Activated CD8-positive, alpha-beta T cell treated with anti-CD3 and anti-CD28 coated beads for 36 hours (primary cell): ENCODE results near the gene FOXP1. TPM values are rescaled to one million over a fixed set of nuclear protein-coding genes. Genes with fewer than 3 reads are reported as not detected.
A peak's percentile ranks its signal among the peaks of the same experiment; 100 is the strongest.
"Not testable (repeated sequence)": the region's sequence is repeated elsewhere in the genome, so short reads cannot be mapped to it uniquely, and the experiment has no call there.

Experiments
- ATAC-seq: fragments of 200-7000 bp; cut with Tn5 transposase; one replicate; pipeline ENCODE4 v1.10.0; 2021; ENCODE audit warnings: mild to moderate bottlenecking, moderate library complexity
- CTCF ChIA-PET: fragments of 350-600 bp; sonication (Branson Sonifier 250); formaldehyde crosslinking; loops from one replicate; lab custom pipeline; 2021; ENCODE audit warnings: antibody characterized with exemption; lab: Charles Lee
- POLR2A ChIA-PET: fragments of 350-600 bp; sonication (Branson Sonifier 250); formaldehyde crosslinking; loops from one replicate; lab custom pipeline; 2021; ENCODE audit warnings: antibody characterized with exemption; lab: Charles Lee
- DNase-seq: peaks from one replicate; pipeline ENCODE4 v3.0.0-alpha.2; 2020
- H3K27ac Mint-ChIP-seq: one replicate; pipeline ENCODE4 v1.8.0; 2021; ENCODE audit warnings: mild to moderate bottlenecking, mixed read lengths
- H3K27me3 Mint-ChIP-seq: one replicate; pipeline ENCODE4 v1.8.0; 2021; ENCODE audit warnings: mixed read lengths
- H3K36me3 Mint-ChIP-seq: one replicate; pipeline ENCODE4 v1.8.0; 2021; ENCODE audit warnings: low read depth, mixed read lengths
- H3K4me1 Mint-ChIP-seq: one replicate; pipeline ENCODE4 v1.8.0; 2021; ENCODE audit warnings: low read depth, mixed read lengths
- H3K4me3 Mint-ChIP-seq: one replicate; pipeline ENCODE4 v1.8.0; 2021; ENCODE audit warnings: mild to moderate bottlenecking, moderate library complexity, mixed read lengths
- H3K9me3 Mint-ChIP-seq: one replicate; pipeline ENCODE4 v1.8.0; 2021; ENCODE audit warnings: mixed read lengths
- CTCF ChIP-seq: fragments of 200-600 bp; IDR thresholded peaks from one replicate; pipeline ENCODE4 v1.8.0; 2022; ENCODE audit warnings: antibody characterized with exemption, mild to moderate bottlenecking
- intact Hi-C: fragments of 100-400 bp; cut with micrococcal nuclease; formaldehyde crosslinking; loops from one replicate; pipeline ENCODE4 v1.10.0; 2022
- total RNA-seq, 2 experiments: library from RNA; stranded (reverse); gene quantifications; one replicate each; pipeline ENCODE4 v1.2.3, GENCODE V29; 2021

Gene FOXP1
- total RNA-seq, 2 experiments from 2014 or later, result 145 to 153 TPM

GRCh38 chr3:71025516-71025915 lies 558.0 kb downstream of the FOXP1 start:
- TF ChIP-seq CTCF, result no peak
- Mint-ChIP-seq H3K9me3 (no peaks in the 10 kb centered on the region), H3K4me3 (no peak overlapping the region), H3K36me3 (peaks cover 72% of the 10 kb centered on the region), H3K27me3 (no peaks in the 10 kb centered on the region), H3K27ac (peak overlapping the region; percentile 70), H3K4me1 (peaks cover 71% of the 10 kb centered on the region)
- no peak for DNase-seq
- ChIA-PET CTCF (no interaction called here), POLR2A (no interaction called here)
- peak; percentile 53 for ATAC-seq
- intact Hi-C loops, result no loop called here

DNA sequence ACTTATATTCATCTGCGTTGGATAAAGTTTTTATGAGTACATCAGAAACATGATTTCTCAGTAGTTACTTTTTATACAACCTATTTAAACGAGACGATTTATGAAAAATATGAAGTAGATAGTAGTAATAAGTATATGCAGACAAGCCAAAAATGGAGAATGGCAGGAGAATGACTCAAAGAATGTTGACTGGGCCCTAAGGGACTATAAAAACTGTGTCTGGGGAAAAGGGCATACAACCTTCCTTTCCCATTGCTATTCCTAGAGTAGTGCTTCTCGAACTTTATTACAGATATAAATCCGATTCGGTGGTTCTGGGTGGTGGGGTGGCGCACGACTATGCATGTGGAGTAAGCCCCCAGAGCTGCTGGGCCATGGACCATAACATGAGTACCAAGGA lies 558.5 kb downstream of the FOXP1 start:
- no peaks in the 10 kb centered on the region for H3K9me3 Mint-ChIP-seq
- TF ChIP-seq CTCF, result no peak
- H3K36me3 Mint-ChIP-seq, result peaks cover 70% of the 10 kb centered on the region
- no peak overlapping the region for H3K4me3 Mint-ChIP-seq
- POLR2A ChIA-PET, result no interaction called here
- H3K27me3 Mint-ChIP-seq, result no peaks in the 10 kb centered on the region
- DNase-seq, result no peak
- ATAC-seq, result no peak
- peaks cover 68% of the 10 kb centered on the region for H3K4me1 Mint-ChIP-seq
- peak overlapping the region; percentile 70 for H3K27ac Mint-ChIP-seq
- CTCF ChIA-PET, result no interaction called here
- intact Hi-C loops, result no loop called here

DNA sequence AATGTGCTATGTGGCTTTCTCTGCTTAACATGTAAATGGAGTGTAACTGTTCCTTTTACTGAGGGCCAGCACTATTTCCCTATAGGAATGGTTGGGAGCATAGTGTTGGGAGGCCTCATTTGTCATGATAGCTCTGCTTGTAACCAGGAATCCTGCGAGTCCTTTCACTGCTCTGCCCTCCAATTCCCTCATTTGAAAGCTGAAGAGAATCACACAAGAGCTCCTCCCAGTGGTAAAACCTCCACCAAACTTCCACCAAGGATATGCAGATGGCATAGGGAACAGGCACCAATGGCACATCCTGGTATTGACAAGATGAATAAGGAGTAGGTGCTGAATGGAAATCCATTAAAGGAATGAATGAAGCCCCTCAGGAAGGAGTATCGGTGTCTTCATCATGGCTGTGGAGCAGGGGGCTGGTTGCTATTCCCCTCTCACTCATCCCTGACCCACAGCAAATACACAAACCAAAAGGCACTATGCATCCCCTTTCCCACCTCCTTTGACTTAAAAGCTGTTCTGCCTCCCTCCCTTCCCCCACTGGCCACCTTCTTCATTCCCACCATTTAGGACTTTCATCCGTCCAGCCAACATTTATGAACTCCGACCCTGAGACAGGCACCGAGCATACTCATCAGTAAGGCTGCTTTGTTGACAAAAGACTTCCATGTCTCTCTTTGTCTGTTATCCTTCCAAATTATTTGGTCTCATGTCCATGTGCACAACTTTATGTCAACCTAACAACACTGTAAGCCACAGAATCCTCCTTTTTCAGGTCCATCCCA lies 560.8 kb downstream of the FOXP1 start:
- DNase-seq (no peak), ATAC-seq (no peak)
- intact Hi-C loops, result no loop called here
- Mint-ChIP-seq H3K9me3 (no peaks in the 10 kb centered on the region), H3K4me1 (peaks cover 67% of the 10 kb centered on the region), H3K27ac (peak overlapping the region; percentile 5), H3K4me3 (no peak overlapping the region), H3K36me3 (peaks cover 62% of the 10 kb centered on the region), H3K27me3 (no peaks in the 10 kb centered on the region)
- no peak for TF ChIP-seq CTCF
- CTCF ChIA-PET, result interaction anchor here (0.9 to 3.1 kb wide), 3 partner anchors 10 to 15 kb away, joined by 3 to 13 read pairs (median 4); no protein-coding TSS in a partner anchor
- POLR2A ChIA-PET, result interaction anchor here (0.6 to 1.2 kb wide), 4 partner anchors 10 to 587 kb away, joined by 3 to 7 read pairs (median 4); no protein-coding TSS in a partner anchor

DNA sequence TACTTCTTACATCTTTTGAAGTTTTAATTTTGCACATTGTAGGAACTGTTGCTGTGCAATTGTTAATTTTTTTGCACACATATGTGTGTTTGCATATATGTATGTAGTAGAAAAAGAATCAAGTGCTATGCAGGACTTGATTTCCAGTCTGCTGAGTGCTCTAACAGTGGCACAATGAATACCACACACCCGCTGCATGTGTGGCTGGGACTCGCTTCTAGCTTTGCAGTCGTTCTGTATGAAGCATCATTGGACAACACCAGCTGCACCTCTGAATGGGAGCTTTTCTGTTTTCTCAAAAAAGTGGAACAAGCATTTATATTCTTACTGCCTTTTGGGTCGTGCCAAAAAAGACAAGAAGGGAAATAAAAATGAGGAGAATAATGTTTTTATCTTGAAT lies 564.7 kb downstream of the FOXP1 start:
- peaks cover 53% of the 10 kb centered on the region for H3K4me1 Mint-ChIP-seq
- no peak overlapping the region for H3K4me3 Mint-ChIP-seq
- ChIA-PET CTCF (no interaction called here), POLR2A (interaction anchor here (0.6 to 2.4 kb wide), 3 partner anchors 10 to 671 kb away, joined by 3 to 6 read pairs (median 5); no protein-coding TSS in a partner anchor)
- intact Hi-C loops, result no loop called here
- no peak for TF ChIP-seq CTCF
- peak overlapping the region; percentile 30 for H3K27ac Mint-ChIP-seq
- peaks cover 6% of the 10 kb centered on the region for H3K9me3 Mint-ChIP-seq
- peaks cover 70% of the 10 kb centered on the region for H3K36me3 Mint-ChIP-seq
- H3K27me3 Mint-ChIP-seq, result no peaks in the 10 kb centered on the region
- DNase-seq (no peak), ATAC-seq (no peak)

- POLR2A ChIA-PET, result no interaction called here
- no peak overlapping the region for H3K4me3 Mint-ChIP-seq
- H3K4me1 Mint-ChIP-seq, result peaks cover 60% of the 10 kb centered on the region
- peak overlapping the region; percentile 59 for H3K27ac Mint-ChIP-seq
- DNase-seq, result no peak
- H3K9me3 Mint-ChIP-seq, result peaks cover 9% of the 10 kb centered on the region
- no peak for TF ChIP-seq CTCF
- peaks cover 64% of the 10 kb centered on the region for H3K36me3 Mint-ChIP-seq
- intact Hi-C loops, result no loop called here
- no peak for ATAC-seq
- no peaks in the 10 kb centered on the region for H3K27me3 Mint-ChIP-seq
- CTCF ChIA-PET, result no interaction called here
These were observed 567.2 kb downstream of the FOXP1 start for GRCh38 chr3:71016178-71016845.

DNA sequence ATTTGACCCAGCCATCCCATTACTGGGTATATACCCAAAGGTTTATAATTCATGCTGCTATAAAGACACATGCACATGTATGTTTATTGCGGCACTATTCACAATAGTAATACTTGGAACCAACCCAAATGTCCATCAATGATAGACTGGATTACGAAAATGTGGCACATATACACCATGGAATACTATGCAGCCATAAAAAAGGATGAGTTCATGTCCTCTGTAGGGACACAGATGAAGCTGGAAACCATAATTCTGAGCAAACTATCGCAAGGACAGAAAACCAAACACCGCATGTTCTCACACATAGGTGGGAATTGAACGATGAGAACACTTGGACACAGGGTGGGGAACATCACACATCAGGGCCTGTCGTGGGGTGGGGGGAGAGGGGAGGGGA lies 568.9 kb downstream of the FOXP1 start:
- H3K4me3 Mint-ChIP-seq, result not testable (repeated sequence)

More for the DNA sequence above, 568.9 kb downstream of the FOXP1 start:
- Mint-ChIP-seq H3K27ac (peak overlapping the region; percentile 74), H3K4me1 (peaks cover 67% of the 10 kb centered on the region), H3K36me3 (peaks cover 61% of the 10 kb centered on the region)
- CTCF ChIA-PET, POLR2A ChIA-PET, H3K9me3 Mint-ChIP-seq, ATAC-seq, H3K27me3 Mint-ChIP-seq, DNase-seq: not testable (repeated sequence)
- intact Hi-C loops, result loop anchor here (5.0 kb wide), 1 partner anchor 113 kb away; no protein-coding TSS in a partner anchor
